ENCODE measurements around the gene ELK4.

- TF ChIP-seq CTCF (conservative IDR thresholded peaks at IDR 0.05; ENCODE audit: low read length) (no peak), EZH2phosphoT487 (IDR thresholded peaks at IDR 0.05; ENCODE audit: borderline replicate concordance) (no peak)
Observed at GRCh38 chr1:205593532-205593931, 38.3 kb downstream of the ELK4 start.
